ENCODE measurements around the gene SLC7A4.
"Not testable (repeated sequence)": the region's sequence is repeated elsewhere in the genome, so short reads cannot be mapped to it uniquely, and the experiment has no call there.

Gene SLC7A4

DNA sequence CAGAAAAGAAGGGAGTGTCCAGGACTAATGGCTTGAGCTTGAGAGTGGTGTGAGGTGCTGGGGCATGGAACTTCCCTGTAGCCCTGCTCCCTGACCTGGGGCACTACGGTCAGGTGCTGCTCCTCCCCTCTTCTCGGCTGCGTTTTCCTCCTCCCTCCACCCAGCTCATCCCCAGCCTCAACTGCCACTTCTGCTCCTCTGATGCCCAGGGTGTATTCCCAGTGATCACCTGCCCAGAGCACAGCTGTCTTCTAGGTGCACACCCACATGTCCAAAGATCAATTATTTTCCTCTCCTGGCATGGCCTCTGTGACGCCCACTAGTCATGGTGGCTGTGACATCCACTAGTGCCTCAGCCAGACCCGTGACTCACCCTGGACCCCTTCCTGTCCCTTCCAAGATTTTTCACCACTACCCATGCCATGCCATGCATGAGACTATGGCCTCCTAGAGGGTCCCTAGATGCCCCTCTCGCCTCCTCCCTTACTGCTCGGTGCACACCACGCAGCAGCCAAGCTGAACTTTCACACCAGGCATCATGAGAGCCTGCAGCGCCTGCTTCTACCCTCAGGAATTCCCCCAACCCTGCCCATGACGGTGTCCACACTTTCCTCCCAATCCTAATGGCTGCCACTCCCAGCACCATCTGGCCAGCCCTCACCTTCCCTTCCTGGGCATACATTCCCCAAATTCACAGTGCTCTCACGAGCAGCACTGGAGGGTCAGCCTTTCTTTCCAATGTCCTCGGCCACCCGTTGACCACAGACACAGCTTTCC is 15.5 kb downstream of the SLC7A4 start:
- no peak for DNase-seq (ENCODE audit: low read depth in 2 of 2)

- no peak for DNase-seq (ENCODE audit: low read depth in 2 of 2)
Observed at GRCh38 chr22:21015466-21016006, 16.8 kb downstream of the SLC7A4 start.

- no peak for DNase-seq (ENCODE audit: low read depth in 2 of 2)
Observed at GRCh38 chr22:21014726-21015465, 17.5 kb downstream of the SLC7A4 start, which contains the start of gene P2RX6. TSS of gene P2RX6 (plus strand) at chr22:21015165. CDS start at chr22:21015175, 10 bp downstream.

DNA sequence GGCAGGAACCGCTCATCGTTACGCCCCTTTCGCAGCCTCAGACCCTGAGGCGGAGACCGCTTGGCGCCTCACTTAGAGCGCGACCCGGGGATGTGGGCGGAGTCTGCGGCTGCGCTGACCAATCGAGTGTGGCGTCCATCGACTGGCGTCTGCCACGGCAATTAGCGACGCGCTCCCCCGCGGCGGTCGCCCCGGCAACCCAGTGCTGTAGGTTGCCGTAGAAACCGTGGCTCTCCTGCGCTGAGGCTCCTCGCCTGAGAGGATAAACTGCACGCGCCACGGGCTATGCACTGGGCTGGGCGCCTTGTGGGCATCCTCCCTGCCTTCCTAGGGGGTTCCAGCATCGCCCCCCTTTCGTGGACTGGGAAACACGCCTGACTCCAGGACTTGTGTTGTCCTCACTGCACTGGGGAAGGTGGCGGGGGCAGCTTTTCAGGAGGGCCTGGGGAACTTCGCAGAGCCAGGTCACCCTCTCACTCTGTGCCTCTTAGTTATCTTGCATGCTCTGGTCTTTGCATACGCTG is 18.1 kb downstream of the SLC7A4 start:
- peak; percentile 73 to 87 for DNase-seq (ENCODE audit: low read depth in 2 of 2)

- no peak for DNase-seq (ENCODE audit: low read depth in 2 of 2)
Observed at GRCh38 chr22:21013657-21014201, 18.6 kb downstream of the SLC7A4 start.

DNA sequence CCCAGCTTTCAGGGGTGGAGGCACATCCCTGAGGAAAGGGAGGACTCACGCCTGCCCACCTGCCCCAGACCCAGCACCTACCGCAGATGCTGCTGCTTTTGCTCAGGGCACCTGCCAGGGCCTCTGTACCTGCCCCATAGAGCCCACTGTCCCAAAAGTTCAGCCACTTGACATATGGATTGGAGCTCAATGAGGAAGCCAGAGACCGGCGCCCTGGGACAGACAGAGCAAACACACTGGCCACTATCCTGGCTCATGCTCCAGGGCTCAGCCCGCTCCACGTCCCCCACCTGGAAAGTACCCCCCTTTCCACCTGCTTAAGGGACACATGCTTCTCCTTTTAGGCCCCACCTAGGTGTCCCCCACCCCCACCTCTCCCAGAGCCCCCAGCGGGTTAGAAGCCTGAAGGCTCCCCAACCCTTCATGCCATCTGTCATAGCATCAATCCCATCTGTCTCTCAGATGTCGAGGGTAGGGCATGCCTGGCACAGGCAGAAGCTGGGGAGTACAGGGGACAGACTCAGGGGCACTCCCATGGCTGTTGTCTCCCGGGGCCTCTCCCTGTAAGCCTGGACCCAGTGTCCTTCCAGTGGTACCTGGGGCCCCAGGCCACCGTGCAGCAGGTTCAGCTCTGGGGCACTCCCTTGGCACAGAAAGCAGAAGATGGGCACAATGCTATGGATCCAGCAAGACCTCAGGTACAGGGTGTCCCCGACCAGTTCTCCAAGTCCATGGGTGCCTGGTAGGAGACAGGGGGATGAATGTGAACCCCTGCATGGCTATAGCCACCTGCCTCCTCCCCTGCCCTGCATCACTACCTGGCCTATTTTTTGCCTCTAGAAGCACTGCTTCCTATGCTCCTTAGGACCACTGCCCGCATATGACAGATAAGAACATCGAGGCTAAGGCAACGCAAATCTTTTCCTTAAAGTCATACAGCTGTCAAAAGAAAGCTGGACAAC is 19.6 kb downstream of the SLC7A4 start:
- DNase-seq (ENCODE audit: low read depth in 2 of 2): no peak

DNA sequence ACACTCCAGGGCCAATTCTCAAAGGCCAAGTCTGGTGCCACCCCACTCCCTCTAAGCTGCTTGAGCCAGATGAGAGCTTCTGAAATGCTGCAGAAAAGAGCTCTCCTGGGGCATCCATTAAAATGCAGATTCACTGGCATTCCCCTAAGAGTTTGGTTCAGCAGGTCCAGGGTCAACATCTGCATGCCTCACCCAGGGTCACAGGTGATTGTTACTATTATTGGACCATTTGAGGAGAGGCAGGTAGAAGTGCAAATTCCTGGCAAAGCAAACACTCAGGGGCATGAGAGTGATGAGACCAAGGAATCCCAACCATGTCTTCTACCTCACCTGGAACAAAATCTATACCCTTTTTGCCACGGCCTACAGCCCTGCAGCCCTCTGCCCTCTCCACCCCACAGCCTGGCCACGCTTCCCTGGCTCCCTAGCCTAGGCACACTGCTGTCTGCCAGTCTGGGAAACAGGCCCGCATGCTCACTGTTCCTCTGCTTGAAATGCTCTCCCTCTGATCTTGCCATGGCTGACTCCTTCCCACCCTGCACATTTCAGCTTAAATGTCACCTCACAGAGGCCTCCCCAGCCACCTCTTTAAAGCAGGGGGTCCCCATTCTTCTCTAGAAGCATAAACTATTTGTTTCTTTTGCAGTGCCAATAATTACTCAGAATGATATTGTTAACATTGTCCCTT is 21.8 kb downstream of the SLC7A4 start:
- DNase-seq (ENCODE audit: low read depth in 2 of 2): no peak

DNA sequence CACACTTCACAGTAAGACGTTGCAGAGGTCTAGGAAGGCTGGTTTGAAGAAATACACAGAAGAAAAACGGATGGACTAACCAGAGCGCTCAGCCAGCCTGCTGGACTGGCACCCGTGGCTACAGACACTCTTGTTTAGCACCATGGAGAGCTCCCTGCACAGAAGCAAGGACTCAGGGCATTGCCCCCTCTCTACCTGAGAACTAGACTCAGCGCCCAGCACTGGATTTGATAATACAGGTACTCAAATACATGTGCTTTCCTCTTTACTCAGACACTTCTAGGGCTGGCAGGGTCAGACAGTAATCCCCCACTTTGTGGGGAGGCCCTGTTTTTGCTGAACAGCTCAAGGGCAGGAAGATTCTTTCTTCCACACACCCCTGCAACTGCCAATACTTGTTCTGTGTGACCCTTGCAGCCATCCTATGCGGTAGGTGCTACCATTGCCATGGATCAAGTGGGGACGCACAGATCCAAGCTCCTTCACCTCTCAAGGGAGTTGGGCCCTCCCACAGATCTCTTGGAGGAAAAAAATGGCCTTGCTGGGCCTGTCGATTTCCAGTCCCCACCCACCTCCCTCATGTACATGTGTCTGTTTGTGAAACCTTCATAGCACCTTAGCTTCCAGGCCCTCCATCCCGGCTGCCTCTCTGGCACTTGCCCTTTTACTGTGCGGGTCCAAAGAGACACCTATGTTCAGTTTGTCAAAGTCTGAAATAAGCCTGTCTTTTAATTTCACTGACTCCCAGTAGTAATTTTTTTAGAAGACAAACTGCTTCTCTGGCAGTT is 22.5 kb downstream of the SLC7A4 start:
- no peak for DNase-seq (ENCODE audit: low read depth in 2 of 2)

DNA sequence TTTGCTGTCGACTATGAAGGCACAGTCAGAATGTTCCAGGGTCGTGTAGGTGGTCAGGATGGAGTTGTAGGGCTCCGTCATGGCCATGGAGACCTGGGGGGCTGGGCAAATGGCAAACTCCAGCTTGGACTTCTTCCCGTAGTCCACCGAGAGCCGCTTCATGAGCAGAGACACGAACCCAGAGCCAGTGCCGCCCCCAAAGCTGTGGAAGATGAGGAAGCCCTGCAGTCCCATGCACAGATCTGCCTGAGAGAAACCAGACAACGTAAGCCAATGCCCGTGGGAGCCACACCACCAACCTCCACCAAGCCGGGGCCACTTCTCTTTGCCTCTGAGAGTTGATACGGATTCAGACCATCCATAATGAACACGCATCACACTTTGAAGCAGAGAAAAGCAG is 23.2 kb downstream of the SLC7A4 start:
- DNase-seq (ENCODE audit: low read depth in 2 of 2): not testable (repeated sequence)

- DNase-seq (ENCODE audit: low read depth in 2 of 2): no peak
Observed at GRCh38 chr22:21003782-21004181, 28.6 kb downstream of the SLC7A4 start.

DNA sequence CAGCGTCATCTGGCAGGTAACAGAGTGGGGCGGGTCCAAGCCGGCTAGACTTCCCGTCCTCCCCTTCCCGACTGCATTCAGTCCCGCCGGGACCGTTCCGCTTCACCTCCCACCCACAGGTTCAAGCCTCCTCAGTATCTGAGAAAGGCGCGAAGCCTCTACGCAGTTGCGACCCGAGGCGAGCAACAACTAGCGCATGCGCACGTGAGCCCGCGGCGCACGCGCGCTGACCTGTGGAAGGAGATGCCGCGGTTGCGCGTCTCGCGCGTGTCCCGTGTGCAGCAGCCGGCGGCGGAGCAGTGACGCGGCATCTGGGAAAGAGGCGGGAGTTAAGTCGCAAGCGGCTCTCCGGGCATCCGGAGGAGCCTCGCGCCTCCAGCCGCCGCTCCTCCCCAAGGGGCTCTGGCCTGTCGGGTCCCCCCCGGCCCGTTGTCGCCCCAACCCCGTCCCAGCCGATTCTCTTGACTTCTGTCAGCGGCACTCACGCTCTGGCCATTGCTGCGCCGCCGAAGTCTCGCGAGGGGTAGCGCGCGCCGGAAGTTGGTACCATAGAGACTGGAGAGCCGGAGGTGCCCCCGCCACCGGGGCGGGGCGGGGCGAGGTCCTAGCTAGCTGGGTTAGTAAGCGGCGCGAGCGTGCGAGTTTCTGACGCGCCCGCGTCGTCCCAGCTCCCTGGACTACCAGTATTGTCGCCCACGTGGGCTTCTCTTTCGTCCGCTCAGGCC is 30.6 kb downstream of the SLC7A4 start, which contains the start of gene THAP7:
THAP7 (minus strand) TSS at position 518 of the 725 bp plus-strand sequence; CDS start at position 311, 207 bp downstream.
- peak; percentile 96 to 98 for DNase-seq (ENCODE audit: low read depth in 2 of 2)

DNA sequence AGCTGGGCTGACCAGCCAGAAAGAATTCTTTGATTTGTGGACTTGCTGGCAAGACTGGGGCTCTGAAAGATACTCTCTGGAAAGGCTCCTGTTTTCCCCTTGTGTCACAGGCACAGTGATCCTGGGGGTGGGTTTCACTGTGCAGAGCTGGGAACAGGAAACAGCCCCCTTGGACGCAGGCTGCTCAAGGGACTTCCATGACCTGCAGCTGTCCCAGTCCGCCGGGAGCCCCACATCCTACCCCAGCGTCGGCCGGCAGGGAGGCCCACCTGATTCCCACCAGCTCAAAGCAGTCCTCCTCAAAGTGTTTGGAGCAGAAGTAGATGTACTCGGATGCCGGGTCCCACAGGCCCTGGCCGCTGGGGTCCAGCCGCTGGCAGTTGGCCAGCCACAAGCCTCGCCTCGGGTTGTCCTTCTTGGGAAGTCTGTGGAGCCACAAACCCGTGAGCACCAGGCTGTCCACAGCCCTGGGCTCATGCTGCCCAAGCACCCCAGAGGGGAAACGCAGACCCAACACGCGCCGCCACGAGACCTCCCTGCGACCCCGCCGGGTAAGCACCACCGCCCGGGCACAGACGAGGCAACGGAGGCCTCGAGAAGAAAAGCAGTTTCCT is 31.3 kb downstream of the SLC7A4 start:
- no peak for DNase-seq (ENCODE audit: low read depth in 2 of 2)

- no peak for DNase-seq (ENCODE audit: low read depth in 2 of 2)
Observed at GRCh38 chr22:21000207-21000986, 32.0 kb downstream of the SLC7A4 start.

DNA sequence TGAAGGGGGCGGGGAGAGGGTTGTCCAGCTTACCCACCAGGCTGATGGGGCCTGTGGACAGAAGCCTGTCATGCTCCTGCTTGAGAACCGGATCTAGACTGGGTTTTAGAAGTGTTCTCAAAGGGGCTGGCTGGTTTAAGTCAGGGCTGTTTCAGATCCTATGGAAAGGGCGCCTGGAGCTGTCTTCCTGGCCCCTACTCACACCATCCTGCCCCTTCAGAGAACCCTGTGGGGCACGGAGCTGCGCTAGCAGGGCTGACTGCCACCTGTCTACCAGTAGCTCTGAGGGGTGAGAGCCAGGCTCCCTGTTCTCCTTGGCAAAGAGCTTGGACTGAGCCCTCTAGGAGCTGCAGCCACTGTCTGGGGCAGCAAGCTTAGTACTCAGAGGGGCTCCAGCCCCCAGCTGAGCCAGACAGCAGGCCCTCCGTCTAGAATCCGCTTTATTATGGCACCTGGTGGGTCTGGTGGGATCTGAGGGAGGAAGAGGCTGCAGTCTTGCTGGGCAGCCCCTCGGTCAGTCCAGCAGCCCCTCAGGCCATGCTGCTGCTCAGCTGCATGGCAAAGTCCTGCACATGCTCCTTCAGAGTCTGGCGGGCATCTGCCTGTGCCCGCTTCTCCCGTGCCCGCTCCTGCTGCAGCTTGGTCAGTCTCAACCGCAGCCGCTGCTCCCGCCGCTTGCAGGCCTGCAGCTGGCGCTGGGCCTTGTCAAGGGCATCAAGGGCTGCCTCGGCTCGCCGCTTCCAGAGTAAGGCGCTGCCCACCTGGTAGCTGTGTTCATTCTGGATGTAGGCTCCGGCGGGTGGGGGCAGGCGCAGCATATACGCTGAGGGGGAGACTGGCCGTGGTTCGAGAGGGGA is 32.8 kb downstream of the SLC7A4 start:
- DNase-seq (ENCODE audit: low read depth in 2 of 2): no peak

DNA sequence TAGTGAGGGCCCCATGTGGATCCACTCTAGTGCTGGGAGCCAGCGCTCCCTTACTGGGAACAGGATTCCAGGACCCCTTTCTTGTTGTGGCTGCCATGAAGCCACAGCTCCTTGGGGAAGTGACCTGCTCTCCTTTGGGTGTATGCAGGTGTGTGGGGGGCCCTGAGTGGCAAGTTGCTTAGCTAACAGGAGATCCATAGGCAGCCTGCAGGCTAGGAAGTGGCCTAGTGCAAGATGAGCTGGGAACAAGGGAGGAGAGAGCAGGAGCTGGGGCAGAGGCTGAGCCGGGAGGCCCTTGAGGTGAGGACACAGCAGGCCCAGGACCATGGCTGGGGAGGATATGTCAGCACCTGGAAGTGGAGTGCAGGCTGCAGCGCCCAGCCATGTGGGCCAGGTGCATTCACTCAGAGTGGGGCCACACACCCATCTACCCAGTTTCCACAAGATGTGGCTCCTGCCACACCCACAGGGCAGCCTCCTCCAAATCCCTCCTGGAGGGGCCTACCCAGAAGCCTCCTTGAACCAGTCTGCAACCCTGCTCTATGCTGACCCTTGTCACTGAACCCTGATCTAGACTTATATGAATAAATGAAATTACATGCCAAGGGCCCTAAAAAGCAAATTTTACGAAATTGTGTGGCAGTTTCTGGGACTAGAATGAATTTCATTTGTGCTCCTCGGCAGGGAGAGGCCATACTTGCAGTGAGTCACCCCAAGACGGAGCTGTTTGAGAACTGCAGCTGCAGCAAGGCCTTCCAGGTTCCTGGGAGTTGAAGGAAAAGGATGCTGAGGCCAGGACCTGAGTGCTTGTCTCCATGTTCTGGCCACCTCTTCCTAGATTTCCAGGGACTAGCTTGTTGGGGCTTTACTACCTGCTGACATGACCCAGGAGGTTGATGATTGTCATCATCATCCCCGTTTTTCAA is 33.7 kb downstream of the SLC7A4 start:
- no peak for DNase-seq (ENCODE audit: low read depth in 2 of 2)

All from stimulated activated CD4-positive, alpha-beta T cell treated with anti-CD3 and anti-CD28 coated beads, Interleukin-4, amount 100 ng/mL, for 48 hours (primary cell).